Kidney epithelial cell (primary cell): ENCODE measurements around the gene TBC1D12. TPM values are rescaled to one million over a fixed set of nuclear protein-coding genes. Genes with fewer than 3 reads are reported as not detected.

Source experiments
- DNase-seq: peaks from one replicate; pipeline ENCODE4 v3.0.0-alpha.2; 2010; ENCODE audit warnings: low read depth
- H3K27me3 ChIP-seq: 2 replicates; pipeline ENCODE4 v1.6.0; 2011; ENCODE audit warnings: low read length; ENCODE audit not compliant: control insufficient read depth, insufficient read depth
- H3K36me3 ChIP-seq: 2 replicates; pipeline ENCODE4 v1.5.1; 2011; ENCODE audit warnings: low read length; ENCODE audit not compliant: control insufficient read depth, insufficient read depth
- H3K4me3 ChIP-seq: 2 replicates; pipeline ENCODE4 v1.5.1; 2011; ENCODE audit warnings: low read depth, mild to moderate bottlenecking, control low read depth, low read length
- total RNA-seq: library from RNA; depleted of rRNA; stranded (reverse); fragments of >200 nt; gene quantifications from 2 replicates; pipeline ENCODE4 v1.2.3, GENCODE V29; 2015
- TF ChIP-seq, protein P1 (sequence below): IDR thresholded peaks from 2 replicates; pipeline ENCODE4 v1.5.1; 2011; ENCODE audit warnings: mild to moderate bottlenecking, moderate library complexity, low read length, control low read depth, inconsistent platforms; ENCODE audit not compliant: insufficient read depth, poor library complexity, severe bottlenecking

Gene TBC1D12
- total RNA-seq, 1 donor from 2014 or later: 6.7 TPM

DNA sequence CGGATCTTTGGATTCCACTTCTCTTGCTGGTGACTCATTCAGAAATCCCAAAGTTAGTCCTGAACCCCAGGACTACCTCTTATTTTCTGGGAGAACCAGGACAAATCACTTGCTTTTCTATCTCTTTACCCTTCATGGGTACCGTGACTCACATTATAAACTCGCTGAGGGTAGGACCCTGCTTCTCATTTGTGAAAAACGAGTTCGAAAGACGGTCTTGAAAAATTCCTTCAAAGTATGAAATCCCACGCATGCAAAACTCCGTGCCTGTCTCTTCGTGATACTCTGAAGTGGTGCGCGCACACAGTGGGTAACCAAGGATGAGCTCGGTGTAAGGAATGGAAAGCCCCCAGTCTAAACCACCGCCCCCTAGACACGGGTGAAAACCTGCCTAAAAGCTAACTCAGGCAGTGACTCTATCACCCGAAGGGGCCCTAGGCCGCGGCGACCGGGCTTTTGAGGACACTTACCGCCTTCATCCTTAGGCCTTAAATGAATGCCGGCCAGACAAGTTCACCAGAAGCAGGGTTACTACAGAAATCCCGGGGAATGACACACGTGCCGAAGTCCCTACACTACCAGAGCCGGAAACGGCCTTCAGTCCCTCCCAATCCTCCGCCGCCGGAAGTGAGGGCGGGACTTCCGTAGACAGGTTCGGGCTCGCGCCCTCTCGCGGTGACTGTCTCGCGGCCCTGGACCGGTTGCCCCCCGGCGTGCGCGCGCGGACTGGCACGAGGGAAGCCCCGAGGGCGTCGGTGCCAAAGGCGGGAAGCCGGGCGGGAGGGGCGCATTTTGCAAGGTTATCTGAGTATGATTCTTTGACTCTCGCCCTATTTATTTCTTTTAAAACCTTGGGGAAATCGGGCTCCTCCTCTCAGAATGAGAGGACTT lies 39.7 kb upstream of the TBC1D12 start, which contains the start of gene NOC3L:
Gene NOC3L, minus strand, starts transcription at position 580 of the 891 bp plus-strand sequence. Its CDS starts 101 bp downstream, at position 479.
- TF ChIP-seq, protein P1, sequence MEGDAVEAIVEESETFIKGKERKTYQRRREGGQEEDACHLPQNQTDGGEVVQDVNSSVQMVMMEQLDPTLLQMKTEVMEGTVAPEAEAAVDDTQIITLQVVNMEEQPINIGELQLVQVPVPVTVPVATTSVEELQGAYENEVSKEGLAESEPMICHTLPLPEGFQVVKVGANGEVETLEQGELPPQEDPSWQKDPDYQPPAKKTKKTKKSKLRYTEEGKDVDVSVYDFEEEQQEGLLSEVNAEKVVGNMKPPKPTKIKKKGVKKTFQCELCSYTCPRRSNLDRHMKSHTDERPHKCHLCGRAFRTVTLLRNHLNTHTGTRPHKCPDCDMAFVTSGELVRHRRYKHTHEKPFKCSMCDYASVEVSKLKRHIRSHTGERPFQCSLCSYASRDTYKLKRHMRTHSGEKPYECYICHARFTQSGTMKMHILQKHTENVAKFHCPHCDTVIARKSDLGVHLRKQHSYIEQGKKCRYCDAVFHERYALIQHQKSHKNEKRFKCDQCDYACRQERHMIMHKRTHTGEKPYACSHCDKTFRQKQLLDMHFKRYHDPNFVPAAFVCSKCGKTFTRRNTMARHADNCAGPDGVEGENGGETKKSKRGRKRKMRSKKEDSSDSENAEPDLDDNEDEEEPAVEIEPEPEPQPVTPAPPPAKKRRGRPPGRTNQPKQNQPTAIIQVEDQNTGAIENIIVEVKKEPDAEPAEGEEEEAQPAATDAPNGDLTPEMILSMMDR: peak; percentile 88
- no peaks in the 10 kb centered on the region for H3K27me3 ChIP-seq
- peak; percentile 86 for DNase-seq

DNA sequence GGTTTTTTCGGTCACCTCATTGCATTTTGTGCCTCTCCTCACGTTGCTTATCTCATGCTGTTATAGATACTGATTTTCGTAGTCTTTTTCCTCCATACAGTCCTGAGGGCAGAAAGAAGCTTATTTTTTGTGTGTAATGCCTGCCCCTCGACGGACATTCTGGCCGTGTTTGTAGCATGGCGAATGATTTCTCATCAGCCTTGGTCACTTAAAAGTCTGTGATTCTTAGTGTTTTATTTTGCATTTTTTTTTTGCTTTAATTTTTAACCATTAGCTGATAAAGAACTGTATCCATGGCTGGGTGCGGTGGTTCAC lies 39.1 kb upstream of the TBC1D12 start:
- Histone ChIP-seq H3K27me3 (no peaks in the 10 kb centered on the region), H3K4me3 (peak overlapping the region; percentile 75), H3K36me3 (no peaks in the 10 kb centered on the region)
- TF ChIP-seq, protein P1: no peak
- no peak for DNase-seq

More for the DNA sequence above, 39.7 kb upstream of the TBC1D12 start, which contains the start of gene NOC3L:
- Histone ChIP-seq H3K4me3 (peak within 1 kb of the TSS; percentile 75), H3K36me3 (no peaks in the 10 kb centered on the region)

DNA sequence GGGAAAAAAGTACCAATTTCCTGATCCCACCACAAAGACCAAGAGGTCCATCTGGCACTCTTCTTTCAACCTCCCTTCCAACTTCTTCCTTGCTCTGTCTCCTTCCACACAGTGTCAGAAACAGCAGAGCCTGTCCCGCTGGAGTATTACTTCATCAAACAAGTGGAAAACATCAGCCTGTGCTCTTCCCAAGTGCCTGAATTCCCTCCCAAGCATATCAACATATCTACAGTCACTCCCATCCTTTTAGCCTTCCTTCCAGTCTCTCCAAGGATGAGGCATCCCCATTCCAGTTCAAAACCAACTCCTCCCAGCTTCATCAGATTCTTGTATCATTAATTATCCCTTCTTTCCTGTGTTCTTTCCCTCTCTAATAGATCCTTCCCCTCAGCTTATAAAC lies 37.9 kb upstream of the TBC1D12 start:
- DNase-seq: no peak
- TF ChIP-seq, protein P1: no peak
- Histone ChIP-seq H3K36me3 (no peaks in the 10 kb centered on the region), H3K27me3 (no peaks in the 10 kb centered on the region), H3K4me3 (no peak overlapping the region)

DNA sequence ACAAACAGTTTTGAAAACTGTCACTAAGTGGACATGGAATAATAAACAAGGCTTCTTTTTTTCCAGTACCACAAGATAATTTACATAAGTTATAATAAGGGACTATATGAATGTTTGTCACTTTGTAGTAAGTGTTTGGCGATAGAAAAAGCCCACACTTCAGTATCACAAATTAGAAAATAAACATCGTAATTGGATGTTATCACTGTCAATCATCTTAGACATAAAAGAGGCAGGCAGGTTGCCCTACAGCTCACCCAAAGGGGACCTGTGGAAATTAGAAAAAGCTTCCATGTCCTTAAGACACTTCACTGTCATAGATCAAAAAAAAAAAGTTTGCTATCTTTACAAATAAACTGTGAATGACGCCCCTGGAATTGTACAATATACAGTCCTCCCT lies 36.0 kb upstream of the TBC1D12 start:
- Histone ChIP-seq H3K4me3 (no peak overlapping the region), H3K27me3 (no peaks in the 10 kb centered on the region), H3K36me3 (no peaks in the 10 kb centered on the region)
- no peak for DNase-seq
- TF ChIP-seq, protein P1: no peak

DNA sequence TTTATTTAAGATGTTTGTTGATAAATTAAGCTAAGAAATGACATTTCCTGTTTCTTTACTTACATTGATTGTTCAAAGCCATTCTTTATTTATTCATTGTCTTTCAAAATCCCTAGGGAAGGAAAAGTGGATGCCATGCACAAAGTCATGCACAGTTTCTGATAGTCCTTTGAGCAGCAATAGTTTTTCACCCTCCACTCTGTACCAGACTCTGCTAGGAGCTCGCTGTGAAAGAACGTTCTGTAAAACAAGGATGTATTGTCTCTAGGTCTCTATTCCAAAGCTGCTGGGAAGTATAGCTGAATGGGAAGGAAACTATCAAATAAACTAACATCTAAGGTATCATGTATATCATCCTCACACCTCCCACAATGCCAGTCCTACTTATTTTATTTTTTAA lies 31.8 kb upstream of the TBC1D12 start:
- Histone ChIP-seq H3K27me3 (no peaks in the 10 kb centered on the region), H3K36me3 (no peaks in the 10 kb centered on the region), H3K4me3 (no peak overlapping the region)
- TF ChIP-seq, protein P1: no peak
- DNase-seq: no peak

DNA sequence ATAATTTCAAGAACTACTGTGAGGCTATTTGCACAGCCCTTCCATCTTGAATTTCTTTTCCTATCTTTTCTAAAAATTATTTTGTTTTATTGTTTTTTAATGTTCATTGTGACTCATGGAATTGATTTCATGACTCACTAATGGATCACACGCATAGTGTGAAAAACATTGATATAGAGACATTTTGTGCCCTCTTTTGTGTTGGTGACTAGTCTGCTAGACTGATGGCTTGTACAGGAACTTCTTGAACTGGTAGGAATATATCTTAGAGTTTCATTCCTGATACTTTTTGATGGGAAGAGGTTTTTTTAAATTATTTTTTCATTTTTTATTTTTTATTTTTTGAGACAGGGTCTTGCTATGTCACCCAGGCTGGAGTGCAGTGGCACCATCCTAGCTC lies 27.0 kb upstream of the TBC1D12 start:
- DNase-seq: no peak
- Histone ChIP-seq H3K27me3 (no peaks in the 10 kb centered on the region), H3K36me3 (no peaks in the 10 kb centered on the region), H3K4me3 (no peak overlapping the region)
- TF ChIP-seq, protein P1: no peak
